Measurements from ENCODE around the gene MRPS24.

MRPS24 gene

GRCh38 chr7:43872406-43873110 is 3.2 kb upstream of the MRPS24 start:
- no peak for TF ChIP-seq TAF1 (IDR thresholded peaks at IDR 0.05; ENCODE audit: borderline replicate concordance, insufficient read depth, low read length)
- no peak for TF ChIP-seq FOXP2 (optimal IDR thresholded peaks at IDR 0.05; ENCODE audit: borderline replicate concordance, extremely low read depth, extremely low read length, insufficient read depth)
- no peak for TF ChIP-seq SIN3A (IDR thresholded peaks at IDR 0.05; ENCODE audit: borderline replicate concordance, insufficient read depth, low read length)
- no peak for TF ChIP-seq POLR2AphosphoS5 (IDR thresholded peaks at IDR 0.05; ENCODE audit: low read depth, low read length)

- TF ChIP-seq TAF1 (IDR thresholded peaks at IDR 0.05; ENCODE audit: borderline replicate concordance, insufficient read depth, low read length) (no peak), POLR2AphosphoS5 (IDR thresholded peaks at IDR 0.05; ENCODE audit: low read depth, low read length) (no peak), FOXP2 (optimal IDR thresholded peaks at IDR 0.05; ENCODE audit: borderline replicate concordance, extremely low read depth, extremely low read length, insufficient read depth) (no peak), SIN3A (IDR thresholded peaks at IDR 0.05; ENCODE audit: borderline replicate concordance, insufficient read depth, low read length) (no peak), REST (IDR thresholded peaks at IDR 0.05; ENCODE audit: insufficient read depth in 1 of 2, low read depth in 2 of 2, low read length in 2 of 2) (no peak)
Measured at GRCh38 chr7:43871064-43871463, 1.7 kb upstream of the MRPS24 start.

- no peak for TF ChIP-seq REST (IDR thresholded peaks at IDR 0.05; ENCODE audit: insufficient read depth in 1 of 2, low read depth in 2 of 2, low read length in 2 of 2)
- no peak for TF ChIP-seq TAF1 (IDR thresholded peaks at IDR 0.05; ENCODE audit: borderline replicate concordance, insufficient read depth, low read length)
Measured at GRCh38 chr7:43870316-43870715, 999 bp upstream of the MRPS24 start.

DNA sequence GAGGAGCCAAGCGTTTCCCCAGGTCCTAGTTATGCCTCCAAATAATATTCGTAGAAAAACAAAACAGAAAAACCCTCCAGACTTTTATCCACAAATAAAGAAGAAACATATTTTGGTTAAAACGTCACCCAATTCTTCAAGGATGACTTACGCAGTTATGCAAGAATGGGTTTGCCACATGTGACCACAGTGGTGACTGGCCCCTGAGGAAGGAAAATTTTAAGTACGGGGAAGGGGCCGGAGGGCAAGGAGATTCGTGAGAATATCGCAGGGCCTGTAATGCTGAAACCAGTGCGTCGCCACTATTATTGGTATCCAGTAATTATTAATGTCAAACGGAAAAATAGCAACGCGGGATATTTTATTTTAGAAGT is 537 bp upstream of the MRPS24 start:
- TF ChIP-seq FOXP2 (optimal IDR thresholded peaks at IDR 0.05; ENCODE audit: borderline replicate concordance, extremely low read depth, extremely low read length, insufficient read depth) = no peak
- TF ChIP-seq REST (IDR thresholded peaks at IDR 0.05; ENCODE audit: insufficient read depth in 1 of 2, low read depth in 2 of 2, low read length in 2 of 2) = no peak
- TF ChIP-seq POLR2AphosphoS5 (IDR thresholded peaks at IDR 0.05; ENCODE audit: low read depth, low read length) = no peak
- TF ChIP-seq TAF1 (IDR thresholded peaks at IDR 0.05; ENCODE audit: borderline replicate concordance, insufficient read depth, low read length) = no peak
- no peak for TF ChIP-seq SIN3A (IDR thresholded peaks at IDR 0.05; ENCODE audit: borderline replicate concordance, insufficient read depth, low read length)

DNA sequence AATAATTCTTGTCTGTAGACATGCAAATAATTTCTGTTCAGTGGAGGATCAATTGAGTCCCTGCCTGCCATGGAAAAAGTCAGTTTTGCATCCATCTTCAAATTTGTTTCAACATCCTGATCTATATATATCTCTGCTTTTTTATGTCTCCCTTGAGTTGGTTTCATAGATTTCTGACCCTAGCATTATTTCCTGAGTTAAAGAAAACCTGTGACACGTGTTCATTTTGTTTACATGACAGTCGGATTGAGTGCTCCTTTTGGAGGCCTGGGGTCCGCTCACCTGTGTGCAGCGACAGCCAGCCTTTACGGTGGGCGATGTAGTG is 674 bp downstream of the MRPS24 start:
- TF ChIP-seq REST (IDR thresholded peaks at IDR 0.05; ENCODE audit: insufficient read depth in 1 of 2, low read depth in 2 of 2, low read length in 2 of 2) (no peak), SIN3A (IDR thresholded peaks at IDR 0.05; ENCODE audit: borderline replicate concordance, insufficient read depth, low read length) (no peak), POLR2AphosphoS5 (IDR thresholded peaks at IDR 0.05; ENCODE audit: low read depth, low read length) (no peak), FOXP2 (optimal IDR thresholded peaks at IDR 0.05; ENCODE audit: borderline replicate concordance, extremely low read depth, extremely low read length, insufficient read depth) (no peak), TAF1 (IDR thresholded peaks at IDR 0.05; ENCODE audit: borderline replicate concordance, insufficient read depth, low read length) (no peak)

Data from PFSK-1 (cell line).